HG03095 (cell line): ENCODE measurements around the gene PREP.

ENCODE experiments used
- ATAC-seq: cut with Tn5 transposase; IDR thresholded peaks from one replicate; pipeline ENCODE4 v1.9.1; 2021; ENCODE audit warnings: moderate library complexity; ENCODE audit not compliant: unreplicated experiment

Gene PREP

GRCh38 chr6:105397987-105398386 lies 4.9 kb downstream of the PREP start:
- ATAC-seq: no peak

- ATAC-seq: no peak
These were observed 11.2 kb downstream of the PREP start for GRCh38 chr6:105391705-105392104.

GRCh38 chr6:105389543-105389942 lies 13.3 kb downstream of the PREP start:
- ATAC-seq: no peak

- no peak for ATAC-seq
These were observed 14.5 kb downstream of the PREP start for GRCh38 chr6:105388392-105388791.

- ATAC-seq: no peak
These were observed 18.9 kb downstream of the PREP start for GRCh38 chr6:105384004-105384403.

- ATAC-seq: no peak
These were observed 19.9 kb downstream of the PREP start for GRCh38 chr6:105382958-105383357.

- no peak for ATAC-seq
These were observed 20.4 kb downstream of the PREP start for GRCh38 chr6:105382496-105382895.

- ATAC-seq: no peak
These were observed 22.2 kb downstream of the PREP start for GRCh38 chr6:105380634-105381033.

- ATAC-seq: no peak
These were observed 27.1 kb downstream of the PREP start for GRCh38 chr6:105375797-105376196.

- no peak for ATAC-seq
These were observed 28.9 kb downstream of the PREP start for GRCh38 chr6:105374010-105374420.

GRCh38 chr6:105373481-105373880 lies 29.4 kb downstream of the PREP start:
- ATAC-seq: no peak

GRCh38 chr6:105372849-105373182 lies 30.1 kb downstream of the PREP start:
- no peak for ATAC-seq

- ATAC-seq: no peak
These were observed 30.6 kb downstream of the PREP start for GRCh38 chr6:105372142-105372848.

GRCh38 chr6:105370351-105370750 lies 32.5 kb downstream of the PREP start:
- ATAC-seq: no peak

GRCh38 chr6:105369145-105369544 lies 33.7 kb downstream of the PREP start:
- no peak for ATAC-seq

- no peak for ATAC-seq
These were observed 38.6 kb downstream of the PREP start for GRCh38 chr6:105364243-105364642.

- no peak for ATAC-seq
These were observed 39.7 kb downstream of the PREP start for GRCh38 chr6:105363100-105363754.

GRCh38 chr6:105359419-105360370 lies 43.2 kb downstream of the PREP start:
- no peak for ATAC-seq

GRCh38 chr6:105357165-105357564 lies 45.7 kb downstream of the PREP start:
- no peak for ATAC-seq

GRCh38 chr6:105352037-105352617 lies 50.8 kb downstream of the PREP start:
- no peak for ATAC-seq

- no peak for ATAC-seq
These were observed 54.0 kb downstream of the PREP start for GRCh38 chr6:105348897-105349296.
